SK-N-SH (cell line): ENCODE results near the gene PCARE. TPM values are rescaled to one million over a fixed set of nuclear protein-coding genes. Genes with fewer than 3 reads are reported as not detected.

Experiments
- CTCF ChIA-PET: fragments of 300-600, 350-600 bp; formaldehyde crosslinking; extraction: SDS; loops from one replicate; lab custom pipeline; 2021; lab: Yijun Ruan, JAX
- POLR2A ChIA-PET: fragments of 350-600 bp; sonication (Branson Sonifier 250); formaldehyde crosslinking; extraction: SDS; loops from one replicate; lab custom pipeline; 2020; ENCODE audit warnings: antibody characterized with exemption, inconsistent platforms; lab: Yijun Ruan, JAX
- DNase-seq: peaks from one replicate; pipeline ENCODE4 v3.0.0; 2012
- H2AFZ ChIP-seq: fragments of 200-600 bp; sonication (generic); 2 replicates; pipeline ENCODE4 v1.8.1; 2016; ENCODE audit warnings: antibody characterized with exemption, mild to moderate bottlenecking, low read depth
- H3F3A ChIP-seq: fragments of 200-600 bp; sonication (generic); replicated peaks from 2 replicates; pipeline ENCODE3; 2016; ENCODE audit warnings: antibody characterized with exemption, mild to moderate bottlenecking; ENCODE audit not compliant: insufficient read depth
- H3K27ac ChIP-seq, 2 experiments: fragments of 200-500 bp in 1 of 2; fragments of 200-600 bp in 1 of 2; sonication (Bioruptor generic) in 1 of 2; sonication (generic), shearing (Covaris generic) in 1 of 2; 2 replicates each; pipeline versions ENCODE4 v1.5.1 to v1.6.1; 2014 to 2016; ENCODE audit warnings: low read depth in 2 of 2, inconsistent platforms in 1 of 2, low read length in 1 of 2, mild to moderate bottlenecking in 1 of 2, mixed read lengths in 1 of 2
- H3K27me3 ChIP-seq: fragments of 200-600 bp; sonication (generic), shearing (Covaris generic); 2 replicates; pipeline ENCODE4 v1.6.1; 2016; ENCODE audit warnings: mixed run types; ENCODE audit not compliant: insufficient read depth
- H3K36me3 ChIP-seq, 2 experiments: fragments of 200-500 bp in 1 of 2; fragments of 200-600 bp in 1 of 2; sonication (Bioruptor generic) in 1 of 2; sonication (generic) in 1 of 2; replicated peaks in 1 of 2; 2 replicates each; pipeline versions ENCODE3 to v1.5.1; 2014 to 2016; ENCODE audit warnings: low read length in 1 of 2, mild to moderate bottlenecking in 1 of 2; ENCODE audit not compliant: insufficient read depth in 2 of 2, control insufficient read depth in 1 of 2
- H3K4me1 ChIP-seq, 2 experiments: fragments of 200-500 bp in 1 of 2; fragments of 200-600 bp in 1 of 2; sonication (Bioruptor generic) in 1 of 2; sonication (generic), shearing (Covaris generic) in 1 of 2; 2 replicates each; pipeline versions ENCODE4 v1.5.1 to v1.6.1; 2014 to 2016; ENCODE audit warnings: low read depth in 1 of 2, low read length in 1 of 2, mixed run types in 1 of 2; ENCODE audit not compliant: insufficient read depth in 2 of 2, control insufficient read depth in 1 of 2
- H3K4me2 ChIP-seq: fragments of 200-600 bp; sonication (generic), shearing (Covaris generic); 2 replicates; pipeline ENCODE4 v1.6.1; 2017; ENCODE audit warnings: mixed run types
- H3K4me3 ChIP-seq, 2 experiments: fragments of 200-500 bp in 1 of 2; fragments of 200-600 bp in 1 of 2; sonication (Bioruptor generic) in 1 of 2; sonication (generic), shearing (Covaris generic) in 1 of 2; 2 replicates each; pipeline versions ENCODE4 v1.5.1 to v1.8.1; 2014 to 2016; ENCODE audit warnings: low read depth in 2 of 2, inconsistent platforms in 1 of 2, low read length in 1 of 2, mild to moderate bottlenecking in 1 of 2, mixed read lengths in 1 of 2, moderate library complexity in 1 of 2
- H3K79me2 ChIP-seq: fragments of 200-600 bp; sonication (generic); 2 replicates; pipeline ENCODE4 v1.8.1; 2017; ENCODE audit warnings: mild to moderate bottlenecking; ENCODE audit not compliant: insufficient read depth
- H3K9ac ChIP-seq: fragments of 200-600 bp; sonication (generic); 2 replicates; pipeline ENCODE4 v1.6.1; 2017; ENCODE audit warnings: mixed run types
- H3K9me2 ChIP-seq: fragments of 200-600 bp; sonication (generic); 2 replicates; pipeline ENCODE4 v1.6.1; 2017; ENCODE audit warnings: mixed run types
- H3K9me3 ChIP-seq: fragments of 200-600 bp; sonication (generic); 2 replicates; pipeline ENCODE4 v1.6.1; 2017; ENCODE audit warnings: mixed run types, mild to moderate bottlenecking, moderate library complexity
- H4K20me1 ChIP-seq: fragments of 200-600 bp; sonication (generic); 2 replicates; pipeline ENCODE4 v1.6.1; 2017; ENCODE audit warnings: mild to moderate bottlenecking, mixed run types; ENCODE audit not compliant: insufficient read depth
- CHD2 ChIP-seq: fragments of 150-350 bp; IDR thresholded peaks from 2 replicates; pipeline ENCODE4 v1.6.1; 2018; ENCODE audit warnings: low read length; ENCODE audit not compliant: partially characterized antibody
- ELF1 ChIP-seq: IDR thresholded peaks from 2 replicates; pipeline ENCODE4 v1.4.0; 2012
- EP300 ChIP-seq, 2 experiments: IDR thresholded peaks; 2 replicates each; pipeline versions ENCODE4 v1.4.0 to v1.6.1; 2012; ENCODE audit warnings: borderline replicate concordance in 1 of 2, low read depth in 1 of 2, low read length in 1 of 2
- FOSL2 ChIP-seq: IDR thresholded peaks from 2 replicates; pipeline ENCODE4 v1.4.0; 2012; ENCODE audit warnings: low read depth, mild to moderate bottlenecking, moderate library complexity, borderline replicate concordance
- FOXJ3 ChIP-seq: sonication (generic); formaldehyde crosslinking; IDR thresholded peaks from 2 replicates; pipeline ENCODE4 v1.5.1; 2020; ENCODE audit warnings: mild to moderate bottlenecking, missing genetic modification reagents
- GABPA ChIP-seq: IDR thresholded peaks from 2 replicates; pipeline ENCODE4 v1.4.0; 2012; ENCODE audit warnings: low read depth, mild to moderate bottlenecking
- JUND ChIP-seq: IDR thresholded peaks from 2 replicates; pipeline ENCODE4 v1.4.0; 2012
- MAX ChIP-seq: IDR thresholded peaks from 2 replicates; pipeline ENCODE4 v1.4.0; 2012; ENCODE audit warnings: low read depth
- NRF1 ChIP-seq: IDR thresholded peaks from 2 replicates; pipeline ENCODE4 v1.6.1; 2012; ENCODE audit warnings: low read depth, mild to moderate bottlenecking, low read length
- POLR2AphosphoS5 ChIP-seq: IDR thresholded peaks from 2 replicates; pipeline ENCODE4 v1.6.1; 2012; ENCODE audit warnings: low read depth, low read length
- REST ChIP-seq: IDR thresholded peaks from 2 replicates; pipeline ENCODE4 v1.6.1; 2012; ENCODE audit warnings: mild to moderate bottlenecking, low read depth, low read length, moderate library complexity
- RFX5 ChIP-seq: IDR thresholded peaks from 2 replicates; pipeline ENCODE4 v1.6.1; 2012; ENCODE audit warnings: mild to moderate bottlenecking, improper control_type of control experiment, low read length
- RXRA ChIP-seq: IDR thresholded peaks from 2 replicates; pipeline ENCODE4 v1.4.0; 2012; ENCODE audit warnings: low read depth, mild to moderate bottlenecking, borderline replicate concordance
- SMC3 ChIP-seq: IDR thresholded peaks from 2 replicates; pipeline ENCODE4 v1.6.1; 2012; ENCODE audit warnings: low read depth, low read length, improper control_type of control experiment
- TEAD4 ChIP-seq: IDR thresholded peaks from 2 replicates; pipeline ENCODE4 v1.4.0; 2012; ENCODE audit warnings: mild to moderate bottlenecking, borderline replicate concordance; ENCODE audit not compliant: insufficient read depth
- YY1 ChIP-seq: IDR thresholded peaks from 2 replicates; pipeline ENCODE4 v1.4.0; 2012; ENCODE audit warnings: low read depth, mild to moderate bottlenecking
- WGBS: methylation state at CpG from one replicate; pipeline ENCODE4 v1.1.6; 2017; ENCODE audit warnings: low lambda C conversion rate; 5-methylcytosine and 5-hydroxymethylcytosine counted together
- polyA plus RNA-seq, 3 experiments: library from polyadenylated mRNA; depleted of rRNA; stranded (reverse); fragments of >200 nt; gene quantifications; 2 replicates each; pipeline ENCODE4 v1.2.3, GENCODE V29; 2012
- TF ChIP-seq, protein P1 (sequence below): fragments of 150-350 bp; IDR thresholded peaks from 2 replicates; pipeline ENCODE4 v1.6.1; 2017; ENCODE audit warnings: antibody characterized with exemption, low read length, low read depth, borderline replicate concordance

PCARE gene
- polyA plus RNA-seq, 1 of the 3 experiments (the other 2 are of a cell fraction), result not detected

GRCh38 chr2:29119211-29119610, 44.9 kb upstream of the PCARE start:
- H3K79me2 ChIP-seq, result peaks cover 47% of the 10 kb centered on the region
- H3K9ac ChIP-seq, result no peak overlapping the region
- POLR2A ChIA-PET, result interaction anchor here (0.7 kb wide), 1 partner anchor 1010 kb away, joined by 3 read pairs; no protein-coding TSS in a partner anchor
- peaks cover 3% of the 10 kb centered on the region; the same call in 1 of the 2 replicates for H3K9me3 ChIP-seq
- no peak overlapping the region for H2AFZ ChIP-seq
- no peak for TF ChIP-seq GABPA
- TF ChIP-seq, protein P1, sequence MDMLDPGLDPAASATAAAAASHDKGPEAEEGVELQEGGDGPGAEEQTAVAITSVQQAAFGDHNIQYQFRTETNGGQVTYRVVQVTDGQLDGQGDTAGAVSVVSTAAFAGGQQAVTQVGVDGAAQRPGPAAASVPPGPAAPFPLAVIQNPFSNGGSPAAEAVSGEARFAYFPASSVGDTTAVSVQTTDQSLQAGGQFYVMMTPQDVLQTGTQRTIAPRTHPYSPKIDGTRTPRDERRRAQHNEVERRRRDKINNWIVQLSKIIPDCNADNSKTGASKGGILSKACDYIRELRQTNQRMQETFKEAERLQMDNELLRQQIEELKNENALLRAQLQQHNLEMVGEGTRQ, result no peak
- TF ChIP-seq TEAD4, result no peak
- TF ChIP-seq FOSL2, result no peak
- TF ChIP-seq YY1, result no peak
- TF ChIP-seq RXRA, result no peak
- TF ChIP-seq CHD2, result no peak
- TF ChIP-seq EP300 (IDR thresholded peaks at IDR 0.05; ENCODE audit: borderline replicate concordance in 1 of 2, low read depth in 1 of 2, low read length in 1 of 2), result no peak
- TF ChIP-seq ELF1, result no peak
- no peak for TF ChIP-seq REST
- TF ChIP-seq SMC3, result no peak
- no peak for TF ChIP-seq RFX5
- TF ChIP-seq NRF1, result no peak
- TF ChIP-seq FOXJ3 (CRISPR knock-in tag), result no peak
- no peak for TF ChIP-seq JUND
- no peak for TF ChIP-seq MAX
- no peak for TF ChIP-seq POLR2AphosphoS5
- H3K4me3 ChIP-seq, result no peak overlapping the region
- H3K27ac ChIP-seq, result no peak overlapping the region
- H3K4me2 ChIP-seq, result no peak overlapping the region
- H3K4me1 ChIP-seq, result peaks cover 15 to 26% of the 10 kb centered on the region in 2 experiments; a peak in 3 of 4 replicates
- 84% methylated on average over 4 of the region's 4 CpGs for WGBS
- CTCF ChIA-PET, result interaction anchor here (1.5 kb wide), 1 partner anchor 51 kb away, joined by 4 read pairs; no protein-coding TSS in a partner anchor
- H3F3A ChIP-seq, result peaks cover 29% of the 10 kb centered on the region
- peaks cover 26 to 27% of the 10 kb centered on the region in 2 experiments for H3K36me3 ChIP-seq
- no peaks in the 10 kb centered on the region for H3K27me3 ChIP-seq
- H3K9me2 ChIP-seq, result no peaks in the 10 kb centered on the region
- no peak for DNase-seq
- H4K20me1 ChIP-seq, result no peaks in the 10 kb centered on the region
